Fibroblast of villous mesenchyme (primary cell): Measurements from ENCODE around the gene LCN10. TPM values are rescaled to one million over a fixed set of nuclear protein-coding genes. Genes with fewer than 3 reads are reported as not detected.
A peak's percentile ranks its signal among the peaks of the same experiment; 100 is the strongest.

Experiments
- DNase-seq: peaks from one replicate; pipeline ENCODE4 v3.0.0-alpha.2; 2010; ENCODE audit warnings: low read depth
- H3K4me3 ChIP-seq: 2 replicates; pipeline ENCODE4 v1.5.1; 2011; ENCODE audit warnings: low read depth, mild to moderate bottlenecking, low read length
- CTCF ChIP-seq: IDR thresholded peaks from 2 replicates; pipeline ENCODE4 v1.5.1; 2012; ENCODE audit warnings: low read depth, mild to moderate bottlenecking, low read length; ENCODE audit not compliant: insufficient read depth
- total RNA-seq: library from RNA; depleted of rRNA; stranded (reverse); fragments of >200 nt; gene quantifications from 2 replicates; pipeline ENCODE4 v1.2.3, GENCODE V29; 2012

LCN10 gene
- total RNA-seq, 1 donor: under 0.01 TPM

GRCh38 chr9:136728548-136729123, 14.1 kb downstream of the LCN10 start:
- peak; percentile 54 for DNase-seq
- H3K4me3 ChIP-seq: peak overlapping the region; percentile 95
- no peak for TF ChIP-seq CTCF

DNA sequence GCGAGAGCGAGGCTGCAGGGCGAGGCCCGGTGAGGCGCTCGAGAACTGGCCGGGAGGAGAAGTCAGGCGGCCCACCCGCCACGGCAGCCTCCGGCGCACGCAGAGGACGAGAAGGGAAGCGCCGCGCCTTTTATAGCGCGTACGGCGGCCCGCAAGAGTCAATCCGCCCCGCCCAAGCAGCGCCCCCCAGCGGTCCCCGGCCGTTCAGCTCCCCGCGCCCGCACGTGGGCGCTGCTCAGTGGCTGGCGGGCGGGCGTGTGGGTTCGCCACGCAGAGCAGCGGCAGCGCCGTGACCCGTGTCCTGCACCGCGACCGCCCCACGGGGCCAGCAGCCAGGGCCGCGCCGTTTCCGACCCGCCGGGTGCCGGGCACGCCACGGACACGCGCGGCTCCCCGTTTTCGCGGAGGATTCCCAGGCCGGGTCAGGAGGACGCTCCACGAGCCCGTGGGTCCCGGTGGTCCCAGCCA, 14.6 kb downstream of the LCN10 start:
- DNase-seq: peak; percentile 89
- H3K4me3 ChIP-seq: peak overlapping the region; percentile 95
- TF ChIP-seq CTCF: peak; percentile 66

DNA sequence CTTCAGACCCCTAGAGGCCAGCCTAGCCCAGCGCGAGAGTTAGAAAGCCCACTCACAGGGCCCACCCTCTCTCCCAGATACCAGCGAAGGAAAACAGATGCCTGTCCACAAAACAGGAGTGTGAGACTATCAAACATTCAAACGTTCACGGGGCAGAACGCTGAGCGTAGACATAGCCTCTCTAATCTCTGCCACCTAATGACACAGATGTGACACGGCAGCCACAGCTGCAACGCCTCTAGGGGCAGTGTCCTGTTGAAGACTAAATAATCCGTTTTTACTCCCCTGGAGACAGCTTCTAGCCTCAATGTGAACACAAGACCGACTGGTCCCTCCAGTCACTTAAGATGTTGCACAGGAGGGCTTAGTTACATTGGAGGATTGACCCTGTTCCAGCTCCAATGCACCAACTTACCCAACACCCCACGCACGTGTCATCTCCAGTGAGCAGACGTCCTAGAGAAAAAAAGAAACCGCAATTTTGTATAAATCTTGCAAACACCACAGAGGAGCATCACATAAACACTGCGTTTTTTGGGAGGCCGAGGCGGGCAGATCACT, 16.0 kb downstream of the LCN10 start:
- peak overlapping the region; percentile 95 for H3K4me3 ChIP-seq
- peak; percentile 27 for TF ChIP-seq CTCF
- peak; percentile 62 for DNase-seq

DNA sequence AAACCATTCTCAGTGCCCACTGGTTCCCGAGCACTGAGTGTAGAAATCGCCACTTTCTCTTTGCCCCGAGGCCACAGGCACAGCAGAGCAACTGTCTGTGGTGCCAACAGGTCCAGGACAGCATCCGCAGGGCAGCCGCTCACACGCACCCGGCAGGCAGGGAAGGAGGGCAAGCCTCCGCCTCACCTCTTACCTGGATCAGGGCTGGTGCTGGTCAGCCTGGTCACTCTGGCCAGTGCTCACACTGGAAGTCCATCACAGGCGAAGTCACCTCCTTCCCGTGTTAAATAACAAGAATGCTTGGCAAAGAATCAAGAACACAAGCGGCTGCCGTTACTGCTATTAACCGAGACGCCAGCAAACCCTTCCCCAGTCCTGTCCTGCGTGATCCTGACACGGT, 16.6 kb downstream of the LCN10 start:
- DNase-seq: no peak
- peak overlapping the region; percentile 95 for H3K4me3 ChIP-seq
- no peak for TF ChIP-seq CTCF

DNA sequence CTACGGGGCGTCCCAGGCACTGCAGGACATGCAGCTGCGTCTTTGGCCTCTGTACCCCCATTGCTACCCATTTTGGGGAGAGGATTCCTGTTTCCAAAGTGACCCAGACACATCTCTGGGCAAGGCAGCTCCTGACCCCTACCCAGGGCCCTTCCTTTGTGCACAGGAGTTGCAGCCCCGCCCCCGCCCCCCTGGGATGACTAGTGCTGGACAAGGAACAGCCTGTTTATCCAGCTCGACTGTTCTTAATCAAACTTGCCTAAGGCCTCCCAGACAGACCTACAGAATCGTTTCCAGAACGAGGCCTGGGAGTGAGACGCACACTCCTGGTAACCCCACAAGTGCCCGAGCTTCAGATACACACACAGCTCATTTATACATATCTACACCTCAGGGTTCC, 17.1 kb downstream of the LCN10 start:
- TF ChIP-seq CTCF: no peak
- DNase-seq: peak; percentile 43
- H3K4me3 ChIP-seq: peak overlapping the region; percentile 95

DNA sequence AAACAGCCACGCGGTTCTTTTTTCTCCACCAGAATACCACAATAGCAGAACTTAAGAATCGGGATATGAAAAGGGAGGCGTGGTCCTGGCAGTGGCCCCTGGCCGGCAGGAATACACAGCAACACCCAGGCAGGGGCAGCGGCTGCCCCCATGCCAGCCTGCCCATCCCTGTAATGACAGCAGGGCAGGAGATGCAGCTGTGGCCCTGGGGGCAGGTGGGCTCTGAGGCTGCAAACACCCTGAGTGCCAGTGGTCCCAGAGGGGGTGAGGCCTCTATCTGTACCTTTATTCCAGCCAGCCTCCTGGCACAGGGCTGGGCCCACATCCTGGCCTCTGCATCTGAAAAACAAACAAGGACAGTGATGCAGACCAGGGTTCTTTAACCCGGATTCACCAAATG, 18.0 kb downstream of the LCN10 start:
- no peak for TF ChIP-seq CTCF
- no peak for DNase-seq
- H3K4me3 ChIP-seq: no peak overlapping the region

DNA sequence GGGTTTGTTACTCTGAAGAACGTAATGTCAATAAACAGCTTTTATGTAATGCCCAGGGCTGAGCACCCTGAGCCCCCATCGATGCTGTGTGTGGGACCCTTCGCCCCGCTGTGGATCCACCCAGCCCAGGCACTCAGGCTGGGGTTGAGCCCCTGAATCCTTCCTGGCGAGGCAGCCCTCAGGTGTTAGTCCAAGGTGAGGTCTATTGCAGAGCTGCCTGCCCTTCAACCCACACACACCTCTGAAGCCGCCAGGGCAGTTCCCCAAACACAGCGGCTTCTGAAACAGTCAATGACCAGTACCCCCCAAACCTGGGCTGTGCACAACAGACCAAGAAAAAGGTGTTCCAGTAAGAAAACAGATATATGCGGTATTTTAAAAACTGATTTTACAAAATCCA, 18.8 kb downstream of the LCN10 start:
- H3K4me3 ChIP-seq: no peak overlapping the region
- no peak for TF ChIP-seq CTCF
- DNase-seq: no peak
